Measurements from ENCODE around the gene RLN1.

DNA sequence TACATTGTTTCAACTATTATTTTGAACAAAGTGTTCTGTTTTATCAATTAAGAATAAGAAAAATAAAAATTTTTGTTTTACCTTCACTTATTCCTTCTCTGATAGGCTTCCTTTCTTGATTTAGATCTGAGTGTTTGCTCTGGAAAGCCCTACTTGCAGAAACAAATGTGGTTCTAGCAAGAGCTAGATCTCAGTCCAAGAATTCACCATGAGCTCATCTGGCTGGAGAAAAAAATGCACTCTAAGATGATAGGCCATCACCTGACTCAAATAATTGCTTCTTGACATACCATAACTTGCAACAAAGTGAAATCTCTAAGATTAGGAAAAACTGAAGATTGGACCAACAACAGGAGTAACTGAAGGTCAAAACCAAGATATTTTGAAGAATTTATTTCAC is 28.8 kb downstream of the RLN1 start:
- TF ChIP-seq MEF2A (IDR thresholded peaks at IDR 0.05; ENCODE audit: borderline replicate concordance, low read depth) (no peak), RXRA (IDR thresholded peaks at IDR 0.05; ENCODE audit: borderline replicate concordance, low read depth) (no peak), EP300 (IDR thresholded peaks at IDR 0.05; ENCODE audit: borderline replicate concordance in 1 of 2, low read depth in 1 of 2, low read length in 1 of 2) (no peak), RFX5 (IDR thresholded peaks at IDR 0.05; ENCODE audit: low read length) (no peak), MXI1 (IDR thresholded peaks at IDR 0.05; ENCODE audit: low read depth, low read length) (no peak), YY1 (IDR thresholded peaks at IDR 0.05; ENCODE audit: low read depth) (no peak)
- TF ChIP-seq, protein P1, sequence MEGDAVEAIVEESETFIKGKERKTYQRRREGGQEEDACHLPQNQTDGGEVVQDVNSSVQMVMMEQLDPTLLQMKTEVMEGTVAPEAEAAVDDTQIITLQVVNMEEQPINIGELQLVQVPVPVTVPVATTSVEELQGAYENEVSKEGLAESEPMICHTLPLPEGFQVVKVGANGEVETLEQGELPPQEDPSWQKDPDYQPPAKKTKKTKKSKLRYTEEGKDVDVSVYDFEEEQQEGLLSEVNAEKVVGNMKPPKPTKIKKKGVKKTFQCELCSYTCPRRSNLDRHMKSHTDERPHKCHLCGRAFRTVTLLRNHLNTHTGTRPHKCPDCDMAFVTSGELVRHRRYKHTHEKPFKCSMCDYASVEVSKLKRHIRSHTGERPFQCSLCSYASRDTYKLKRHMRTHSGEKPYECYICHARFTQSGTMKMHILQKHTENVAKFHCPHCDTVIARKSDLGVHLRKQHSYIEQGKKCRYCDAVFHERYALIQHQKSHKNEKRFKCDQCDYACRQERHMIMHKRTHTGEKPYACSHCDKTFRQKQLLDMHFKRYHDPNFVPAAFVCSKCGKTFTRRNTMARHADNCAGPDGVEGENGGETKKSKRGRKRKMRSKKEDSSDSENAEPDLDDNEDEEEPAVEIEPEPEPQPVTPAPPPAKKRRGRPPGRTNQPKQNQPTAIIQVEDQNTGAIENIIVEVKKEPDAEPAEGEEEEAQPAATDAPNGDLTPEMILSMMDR (IDR thresholded peaks at IDR 0.05) = no peak
- TF ChIP-seq, protein P2, sequence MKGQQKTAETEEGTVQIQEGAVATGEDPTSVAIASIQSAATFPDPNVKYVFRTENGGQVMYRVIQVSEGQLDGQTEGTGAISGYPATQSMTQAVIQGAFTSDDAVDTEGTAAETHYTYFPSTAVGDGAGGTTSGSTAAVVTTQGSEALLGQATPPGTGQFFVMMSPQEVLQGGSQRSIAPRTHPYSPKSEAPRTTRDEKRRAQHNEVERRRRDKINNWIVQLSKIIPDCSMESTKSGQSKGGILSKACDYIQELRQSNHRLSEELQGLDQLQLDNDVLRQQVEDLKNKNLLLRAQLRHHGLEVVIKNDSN (IDR thresholded peaks at IDR 0.05; ENCODE audit: borderline replicate concordance, low read depth) = no peak
- TF ChIP-seq, protein P3, sequence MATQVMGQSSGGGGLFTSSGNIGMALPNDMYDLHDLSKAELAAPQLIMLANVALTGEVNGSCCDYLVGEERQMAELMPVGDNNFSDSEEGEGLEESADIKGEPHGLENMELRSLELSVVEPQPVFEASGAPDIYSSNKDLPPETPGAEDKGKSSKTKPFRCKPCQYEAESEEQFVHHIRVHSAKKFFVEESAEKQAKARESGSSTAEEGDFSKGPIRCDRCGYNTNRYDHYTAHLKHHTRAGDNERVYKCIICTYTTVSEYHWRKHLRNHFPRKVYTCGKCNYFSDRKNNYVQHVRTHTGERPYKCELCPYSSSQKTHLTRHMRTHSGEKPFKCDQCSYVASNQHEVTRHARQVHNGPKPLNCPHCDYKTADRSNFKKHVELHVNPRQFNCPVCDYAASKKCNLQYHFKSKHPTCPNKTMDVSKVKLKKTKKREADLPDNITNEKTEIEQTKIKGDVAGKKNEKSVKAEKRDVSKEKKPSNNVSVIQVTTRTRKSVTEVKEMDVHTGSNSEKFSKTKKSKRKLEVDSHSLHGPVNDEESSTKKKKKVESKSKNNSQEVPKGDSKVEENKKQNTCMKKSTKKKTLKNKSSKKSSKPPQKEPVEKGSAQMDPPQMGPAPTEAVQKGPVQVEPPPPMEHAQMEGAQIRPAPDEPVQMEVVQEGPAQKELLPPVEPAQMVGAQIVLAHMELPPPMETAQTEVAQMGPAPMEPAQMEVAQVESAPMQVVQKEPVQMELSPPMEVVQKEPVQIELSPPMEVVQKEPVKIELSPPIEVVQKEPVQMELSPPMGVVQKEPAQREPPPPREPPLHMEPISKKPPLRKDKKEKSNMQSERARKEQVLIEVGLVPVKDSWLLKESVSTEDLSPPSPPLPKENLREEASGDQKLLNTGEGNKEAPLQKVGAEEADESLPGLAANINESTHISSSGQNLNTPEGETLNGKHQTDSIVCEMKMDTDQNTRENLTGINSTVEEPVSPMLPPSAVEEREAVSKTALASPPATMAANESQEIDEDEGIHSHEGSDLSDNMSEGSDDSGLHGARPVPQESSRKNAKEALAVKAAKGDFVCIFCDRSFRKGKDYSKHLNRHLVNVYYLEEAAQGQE (IDR thresholded peaks at IDR 0.05; ENCODE audit: low read depth, low read length) = no peak
- TF ChIP-seq, protein P4, sequence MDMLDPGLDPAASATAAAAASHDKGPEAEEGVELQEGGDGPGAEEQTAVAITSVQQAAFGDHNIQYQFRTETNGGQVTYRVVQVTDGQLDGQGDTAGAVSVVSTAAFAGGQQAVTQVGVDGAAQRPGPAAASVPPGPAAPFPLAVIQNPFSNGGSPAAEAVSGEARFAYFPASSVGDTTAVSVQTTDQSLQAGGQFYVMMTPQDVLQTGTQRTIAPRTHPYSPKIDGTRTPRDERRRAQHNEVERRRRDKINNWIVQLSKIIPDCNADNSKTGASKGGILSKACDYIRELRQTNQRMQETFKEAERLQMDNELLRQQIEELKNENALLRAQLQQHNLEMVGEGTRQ (IDR thresholded peaks at IDR 0.05; ENCODE audit: borderline replicate concordance, low read depth, low read length) = no peak
- TF ChIP-seq, protein P5, sequence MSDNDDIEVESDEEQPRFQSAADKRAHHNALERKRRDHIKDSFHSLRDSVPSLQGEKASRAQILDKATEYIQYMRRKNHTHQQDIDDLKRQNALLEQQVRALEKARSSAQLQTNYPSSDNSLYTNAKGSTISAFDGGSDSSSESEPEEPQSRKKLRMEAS (IDR thresholded peaks at IDR 0.05; ENCODE audit: low read depth) = no peak
